GM23338 (cell line): ENCODE measurements around the gene AP4B1. TPM values are rescaled to one million over a fixed set of nuclear protein-coding genes. Genes with fewer than 3 reads are reported as not detected.

Experiments
- ATAC-seq: fragments of 200-7000 bp; cut with Tn5 transposase; 3 replicates; pipeline ENCODE4 v1.9.1; 2020
- DNase-seq: peaks from one replicate; pipeline ENCODE4 v3.0.0-alpha.2; 2015; ENCODE audit warnings: low spot score
- H2AFZ ChIP-seq: fragments of 200-600 bp; sonication (generic); 2 replicates; pipeline ENCODE4 v1.8.0; 2016; ENCODE audit warnings: antibody characterized with exemption, mild to moderate bottlenecking, moderate library complexity
- H3F3A ChIP-seq: fragments of 200-600 bp; sonication (generic); replicated peaks from 2 replicates; pipeline ENCODE4 v1.8.0; 2017; ENCODE audit warnings: antibody characterized with exemption, mixed run types, low read depth
- H3K27ac ChIP-seq: fragments of 200-600 bp; sonication (generic); 2 replicates; pipeline ENCODE4 v1.6.1; 2016; ENCODE audit warnings: low read depth
- H3K27me3 ChIP-seq: fragments of 200-600 bp; sonication (generic); 2 replicates; pipeline ENCODE4 v1.8.0; 2016; ENCODE audit warnings: mild to moderate bottlenecking, mixed run types, moderate library complexity; ENCODE audit not compliant: insufficient read depth
- H3K36me3 ChIP-seq: fragments of 200-600 bp; sonication (generic); 2 replicates; pipeline ENCODE4 v1.8.0; 2016; ENCODE audit warnings: mild to moderate bottlenecking; ENCODE audit not compliant: insufficient read depth
- H3K4me1 ChIP-seq: fragments of 200-600 bp; sonication (generic); 2 replicates; pipeline ENCODE4 v1.8.0; 2016; ENCODE audit warnings: mild to moderate bottlenecking, moderate library complexity; ENCODE audit not compliant: insufficient read depth
- H3K4me2 ChIP-seq: fragments of 200-600 bp; sonication (generic); 2 replicates; pipeline ENCODE4 v1.7.1; 2017; ENCODE audit warnings: mixed run types
- H3K4me3 ChIP-seq: fragments of 200-600 bp; sonication (generic); 2 replicates; pipeline ENCODE4 v1.6.1; 2016; ENCODE audit warnings: mixed run types
- H3K79me2 ChIP-seq: fragments of 200-600 bp; sonication (generic); replicated peaks from 2 replicates; pipeline ENCODE4 v1.8.0; 2017; ENCODE audit warnings: mild to moderate bottlenecking; ENCODE audit not compliant: insufficient read depth
- H3K9me2 ChIP-seq: fragments of 200-600 bp; sonication (generic); 2 replicates; pipeline ENCODE4 v1.8.0; 2017; ENCODE audit not compliant: insufficient read depth
- H4K20me1 ChIP-seq: fragments of 200-600 bp; sonication (generic); replicated peaks from 2 replicates; pipeline ENCODE4 v1.8.0; 2017; ENCODE audit warnings: mild to moderate bottlenecking; ENCODE audit not compliant: insufficient read depth
- H3K27ac Mint-ChIP-seq: 2 replicates; pipeline ENCODE4 v1.8.0; 2020; ENCODE audit warnings: inconsistent platforms, mild to moderate bottlenecking, moderate library complexity, mixed read lengths
- H3K27me3 Mint-ChIP-seq: 3 replicates; pipeline ENCODE4 v1.8.0; 2022; ENCODE audit warnings: low read depth, mild to moderate bottlenecking, moderate library complexity, mixed read lengths, inconsistent platforms; ENCODE audit not compliant: insufficient read depth, poor library complexity
- H3K36me3 Mint-ChIP-seq: 3 replicates; pipeline ENCODE4 v1.8.0; 2021; ENCODE audit warnings: low read depth, mild to moderate bottlenecking, inconsistent platforms, moderate library complexity, mixed read lengths
- H3K4me1 Mint-ChIP-seq: 3 replicates; pipeline ENCODE4 v1.8.0; 2020; ENCODE audit warnings: mild to moderate bottlenecking, inconsistent platforms, mixed read lengths
- H3K4me3 Mint-ChIP-seq: 3 replicates; pipeline ENCODE4 v1.8.0; 2021; ENCODE audit warnings: moderate library complexity, mild to moderate bottlenecking, inconsistent platforms, mixed read lengths
- H3K9me3 Mint-ChIP-seq: 3 replicates; pipeline ENCODE4 v1.8.0; 2020; ENCODE audit warnings: moderate library complexity, mild to moderate bottlenecking, inconsistent platforms, mixed read lengths
- CREB1 ChIP-seq: fragments of 250-450 bp; sonication (Bioruptor Pico); IDR thresholded peaks from 2 replicates; pipeline ENCODE4 v1.5.0; 2020; ENCODE audit warnings: low read depth, mild to moderate bottlenecking, moderate library complexity
- CTCF ChIP-seq, 2 experiments: fragments of 200-600 bp in 1 of 2; sonication (generic) in 1 of 2; conservative IDR thresholded peaks; 2 replicates each; pipeline versions ENCODE4 v1.5.1 to v1.6.1; 2016 to 2017; ENCODE audit warnings: antibody characterized with exemption in 2 of 2, low read depth in 2 of 2, mild to moderate bottlenecking in 2 of 2, moderate library complexity in 1 of 2
- ETS1 ChIP-seq: IDR thresholded peaks from 2 replicates; pipeline ENCODE4 v1.6.1; 2016; ENCODE audit warnings: antibody characterized with exemption
- EZH2 ChIP-seq: fragments of 200-600 bp; sonication (generic); IDR thresholded peaks from one replicate; pipeline ENCODE4 v1.8.0; 2017; ENCODE audit warnings: antibody characterized with exemption, mild to moderate bottlenecking, low read depth; ENCODE audit not compliant: unreplicated experiment
- EZH2phosphoT487 ChIP-seq: fragments of 200-600 bp; sonication (generic); IDR thresholded peaks from one replicate; pipeline ENCODE4 v1.8.1; 2018; ENCODE audit warnings: antibody characterized with exemption; ENCODE audit not compliant: unreplicated experiment
- JUNB ChIP-seq: IDR thresholded peaks from one replicate; pipeline ENCODE4 v1.6.1; 2016; ENCODE audit warnings: antibody characterized with exemption; ENCODE audit not compliant: unreplicated experiment
- NANOG ChIP-seq: IDR thresholded peaks from 2 replicates; pipeline ENCODE4 v1.6.1; 2016; ENCODE audit warnings: antibody characterized with exemption, borderline replicate concordance
- POLR2AphosphoS5 ChIP-seq: IDR thresholded peaks from 2 replicates; pipeline ENCODE4 v1.6.1; 2016; ENCODE audit warnings: antibody characterized with exemption, low read depth
- REST ChIP-seq: IDR thresholded peaks from one replicate; pipeline ENCODE4 v1.6.1; 2018; ENCODE audit warnings: antibody characterized with exemption; ENCODE audit not compliant: unreplicated experiment
- STAT1 ChIP-seq: IDR thresholded peaks from one replicate; pipeline ENCODE4 v1.6.1; 2016; ENCODE audit warnings: antibody characterized with exemption; ENCODE audit not compliant: unreplicated experiment
- ZNF114 ChIP-seq: fragments of 250-450 bp; sonication (Bioruptor Pico); IDR thresholded peaks from 2 replicates; pipeline ENCODE4 v1.5.0; 2020; ENCODE audit warnings: mild to moderate bottlenecking, moderate library complexity
- ZNF331 ChIP-seq: fragments of 250-450 bp; sonication (Bioruptor Pico); IDR thresholded peaks from 2 replicates; pipeline ENCODE4 v1.5.0; 2020; ENCODE audit warnings: low read depth, mild to moderate bottlenecking, moderate library complexity
- ZNF462 ChIP-seq: fragments of 250-450 bp; sonication (Bioruptor Pico); IDR thresholded peaks from 2 replicates; pipeline ENCODE4 v1.5.0; 2020; ENCODE audit warnings: mild to moderate bottlenecking, moderate library complexity
- polyA plus RNA-seq: library from polyadenylated mRNA; unstranded; fragments of >200 nt; fragmentation: Nextera tagmentation; extraction: Ambion mirVana; gene quantifications from 2 replicates; pipeline ENCODE4 v1.2.1, GENCODE V29; 2016
- total RNA-seq: library from RNA; depleted of rRNA; stranded (reverse); fragments of >200 nt; shearing (Covaris generic); gene quantifications from 2 replicates; pipeline ENCODE4 v1.2.3, GENCODE V29; 2014

Gene AP4B1
- total and polyA plus RNA-seq, 2 experiments from 2014 or later: 7.5 to 13.4 TPM

GRCh38 chr1:113849072-113849471 is 55.5 kb downstream of the AP4B1 start:
- H3K36me3 Mint-ChIP-seq: no peaks in the 10 kb centered on the region
- Histone ChIP-seq H2AFZ (no peak overlapping the region), H4K20me1 (no peaks in the 10 kb centered on the region), H3K27me3 (no peaks in the 10 kb centered on the region), H3K9me2 (no peaks in the 10 kb centered on the region), H3K4me3 (no peak overlapping the region), H3K4me1 (no peaks in the 10 kb centered on the region), H3K79me2 (no peaks in the 10 kb centered on the region), H3K27ac (no peak overlapping the region), H3F3A (no peaks in the 10 kb centered on the region), H3K4me2 (no peak overlapping the region), H3K36me3 (peaks cover 4% of the 10 kb centered on the region; the same call in 1 of the 2 replicates)
- H3K27ac Mint-ChIP-seq: no peak overlapping the region
- no peaks in the 10 kb centered on the region for H3K4me1 Mint-ChIP-seq
- no peak overlapping the region for H3K4me3 Mint-ChIP-seq
- peaks cover 5% of the 10 kb centered on the region; the same call in 1 of the 3 replicates for H3K9me3 Mint-ChIP-seq
- no peak for TF ChIP-seq EZH2
- TF ChIP-seq CREB1 (CRISPR knock-in tag): no peak
- no peak for TF ChIP-seq ETS1
- no peak for TF ChIP-seq ZNF331 (CRISPR knock-in tag)
- no peak for TF ChIP-seq STAT1
- no peak for TF ChIP-seq JUNB
- no peak for TF ChIP-seq CTCF (conservative IDR thresholded peaks at IDR 0.05; ENCODE audit: low read depth in 2 of 2)
- TF ChIP-seq POLR2AphosphoS5: no peak
- no peak for TF ChIP-seq REST
- TF ChIP-seq ZNF114 (CRISPR knock-in tag): no peak
- no peak for TF ChIP-seq NANOG
- TF ChIP-seq ZNF462: no peak
- no peak for TF ChIP-seq EZH2phosphoT487
- no peak for ATAC-seq
- H3K27me3 Mint-ChIP-seq: peaks cover 1% of the 10 kb centered on the region
- no peak for DNase-seq
